ENCODE data around the gene AUTS2. TPM values are rescaled to one million over a fixed set of nuclear protein-coding genes. Genes with fewer than 3 reads are reported as not detected.

The AUTS2 gene
- total RNA-seq, 1 donor from 2014 or later, result 2.1 TPM

GRCh38 chr7:70670288-70670687, 1072.0 kb downstream of the AUTS2 start:
- Mint-ChIP-seq H3K9me3 (peaks cover 4% of the 10 kb centered on the region), H3K27ac (no peak overlapping the region), H3K27me3 (peaks cover 7% of the 10 kb centered on the region), H3K4me1 (no peaks in the 10 kb centered on the region), H3K4me3 (no peak overlapping the region), H3K36me3 (ENCODE audit: low read depth) (no peaks in the 10 kb centered on the region)
- intact Hi-C loops (cut with micrococcal nuclease), result no loop called here
- DNase-seq, result no peak

DNA sequence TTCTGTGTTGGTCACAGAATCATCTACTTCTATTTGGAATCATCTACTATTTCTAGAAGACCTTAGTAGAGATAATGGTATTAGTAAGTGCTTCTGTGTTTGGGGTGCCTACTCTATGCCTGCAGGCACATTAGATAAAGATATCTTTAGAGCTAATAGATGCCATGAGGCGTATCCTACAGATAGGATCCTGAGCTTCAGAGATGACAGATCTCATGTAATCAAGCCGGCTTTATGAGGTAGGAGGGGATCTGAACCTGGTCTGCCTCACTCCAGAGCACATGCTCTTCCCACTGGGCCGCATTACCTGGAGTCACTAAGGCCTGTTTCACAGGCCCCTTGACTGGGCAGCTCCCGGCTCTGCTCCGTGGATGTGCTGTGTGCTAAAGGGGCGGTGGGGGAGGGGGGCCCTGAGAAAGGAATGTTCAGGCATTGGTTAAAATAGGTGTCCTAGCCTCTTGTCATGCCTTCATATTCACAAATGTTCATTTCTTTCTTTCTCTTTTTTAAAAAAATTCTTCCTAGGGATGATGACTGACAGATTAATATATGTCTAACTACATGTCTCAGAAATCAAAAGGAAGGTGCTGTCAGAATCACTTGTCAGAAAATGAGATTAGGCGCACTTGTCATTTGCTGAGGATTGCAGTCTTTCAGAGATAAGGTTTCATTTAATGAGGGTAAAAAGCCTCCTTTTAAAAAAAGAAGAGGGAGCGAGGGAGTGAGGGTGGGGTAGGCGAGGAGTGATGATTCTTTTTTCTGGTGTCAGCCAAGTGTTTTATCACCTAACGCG, 1075.7 kb downstream of the AUTS2 start:
- peaks cover 4% of the 10 kb centered on the region for H3K4me1 Mint-ChIP-seq
- no peak overlapping the region for H3K4me3 Mint-ChIP-seq
- peaks cover 4% of the 10 kb centered on the region for H3K9me3 Mint-ChIP-seq
- H3K27ac Mint-ChIP-seq, result no peak overlapping the region
- DNase-seq, result no peak
- peaks cover 11% of the 10 kb centered on the region for H3K27me3 Mint-ChIP-seq
- intact Hi-C loops (cut with micrococcal nuclease), result no loop called here
- H3K36me3 Mint-ChIP-seq (ENCODE audit: low read depth), result no peaks in the 10 kb centered on the region

GRCh38 chr7:70674571-70675010, 1076.3 kb downstream of the AUTS2 start:
- Mint-ChIP-seq H3K4me1 (peaks cover 7% of the 10 kb centered on the region), H3K9me3 (peaks cover 4% of the 10 kb centered on the region), H3K27me3 (peaks cover 11% of the 10 kb centered on the region), H3K4me3 (no peak overlapping the region), H3K36me3 (ENCODE audit: low read depth) (no peaks in the 10 kb centered on the region), H3K27ac (no peak overlapping the region)
- no peak for DNase-seq
- intact Hi-C loops (cut with micrococcal nuclease), result no loop called here

DNA sequence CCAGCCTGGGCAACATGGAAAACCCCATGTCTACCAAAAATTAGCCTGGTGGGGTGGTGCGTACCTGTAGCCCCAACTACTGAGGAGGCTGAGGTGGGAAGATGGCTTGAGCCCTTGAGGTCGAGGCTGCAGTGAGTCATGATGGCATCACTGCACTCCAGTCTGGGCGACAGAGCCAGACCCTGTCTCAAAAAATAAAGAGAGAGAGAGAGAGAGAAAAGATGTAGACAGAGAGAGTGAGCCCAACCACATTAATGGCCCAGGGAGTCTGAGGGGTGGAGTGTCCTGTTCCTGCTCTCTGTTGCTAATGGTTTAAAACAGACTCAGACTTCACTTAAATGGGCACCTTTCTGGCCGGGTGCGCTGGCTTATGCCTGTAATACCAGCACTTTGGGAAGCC, 1078.0 kb downstream of the AUTS2 start:
- H3K27me3 Mint-ChIP-seq, result peaks cover 8% of the 10 kb centered on the region
- H3K4me3 Mint-ChIP-seq, result no peak overlapping the region
- H3K4me1 Mint-ChIP-seq, result peaks cover 15% of the 10 kb centered on the region
- H3K36me3 Mint-ChIP-seq (ENCODE audit: low read depth), result no peaks in the 10 kb centered on the region
- DNase-seq, result no peak
- H3K27ac Mint-ChIP-seq, result no peak overlapping the region
- intact Hi-C loops (cut with micrococcal nuclease), result no loop called here
- H3K9me3 Mint-ChIP-seq, result peaks cover 4% of the 10 kb centered on the region

GRCh38 chr7:70678621-70679251, 1080.5 kb downstream of the AUTS2 start:
- Mint-ChIP-seq H3K4me3 (no peak overlapping the region), H3K4me1 (peaks cover 20% of the 10 kb centered on the region), H3K27ac (no peak overlapping the region)

DNA sequence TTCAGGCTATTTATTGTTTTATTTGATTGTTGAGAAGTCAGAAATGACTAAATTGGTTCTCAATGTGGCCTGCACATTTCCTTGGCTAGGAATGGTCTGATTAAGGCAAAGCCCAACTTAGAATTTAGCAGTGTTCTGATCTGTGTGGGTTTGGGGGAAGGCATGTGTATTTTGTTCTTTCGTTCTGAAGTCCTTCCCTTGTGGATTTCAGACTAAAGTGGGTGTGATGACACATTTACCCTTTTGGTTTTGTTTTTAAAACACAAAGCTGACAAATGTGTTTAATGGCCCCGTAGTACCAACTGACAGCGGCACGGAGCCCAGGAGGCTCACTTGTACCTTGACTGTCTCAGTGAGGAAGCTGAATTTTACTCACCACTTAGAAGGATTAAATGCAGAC, 1081.4 kb downstream of the AUTS2 start:
- peaks cover 15% of the 10 kb centered on the region for H3K27me3 Mint-ChIP-seq
- H3K9me3 Mint-ChIP-seq, result peaks cover 5% of the 10 kb centered on the region
- intact Hi-C loops (cut with micrococcal nuclease), result loop anchor here (1.0 kb wide), 1 partner anchor 31 kb away; no protein-coding TSS in a partner anchor
- no peaks in the 10 kb centered on the region for H3K36me3 Mint-ChIP-seq (ENCODE audit: low read depth)
- peak overlapping the region; percentile 13 for H3K4me3 Mint-ChIP-seq
- no peak for DNase-seq
- H3K4me1 Mint-ChIP-seq, result peaks cover 20% of the 10 kb centered on the region
- H3K27ac Mint-ChIP-seq, result peak overlapping the region; percentile 61

More at GRCh38 chr7:70678621-70679251, 1080.5 kb downstream of the AUTS2 start:
- Mint-ChIP-seq H3K27me3 (peaks cover 12% of the 10 kb centered on the region), H3K36me3 (ENCODE audit: low read depth) (no peaks in the 10 kb centered on the region), H3K9me3 (no peaks in the 10 kb centered on the region)
- DNase-seq, result no peak
- intact Hi-C loops (cut with micrococcal nuclease), result loop anchor here (1.0 kb wide), 1 partner anchor 30 kb away; no protein-coding TSS in a partner anchor

DNA sequence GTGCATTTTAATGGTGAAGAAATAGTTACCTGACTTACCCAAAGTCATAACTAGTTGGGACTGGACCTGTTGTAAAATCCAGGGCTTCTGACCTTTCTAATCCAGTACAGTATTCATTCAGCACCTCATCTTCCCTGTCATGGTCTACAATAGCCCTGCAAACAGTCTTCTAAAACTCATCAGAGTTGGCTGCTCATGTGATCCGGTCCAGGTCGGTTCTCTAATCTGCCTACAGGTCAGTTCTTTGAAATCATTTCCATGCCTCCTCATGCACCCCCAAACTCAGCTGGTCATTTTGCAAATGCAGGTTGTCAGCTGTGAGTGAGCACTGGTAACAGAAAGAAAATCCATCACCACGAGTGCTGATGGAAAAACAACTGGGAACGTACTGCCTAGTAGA, 1082.0 kb downstream of the AUTS2 start:
- Mint-ChIP-seq H3K4me1 (peaks cover 20% of the 10 kb centered on the region), H3K27ac (no peak overlapping the region), H3K9me3 (peaks cover 7% of the 10 kb centered on the region), H3K27me3 (peaks cover 15% of the 10 kb centered on the region), H3K4me3 (no peak overlapping the region), H3K36me3 (ENCODE audit: low read depth) (no peaks in the 10 kb centered on the region)
- DNase-seq, result no peak
- intact Hi-C loops (cut with micrococcal nuclease), result no loop called here

DNA sequence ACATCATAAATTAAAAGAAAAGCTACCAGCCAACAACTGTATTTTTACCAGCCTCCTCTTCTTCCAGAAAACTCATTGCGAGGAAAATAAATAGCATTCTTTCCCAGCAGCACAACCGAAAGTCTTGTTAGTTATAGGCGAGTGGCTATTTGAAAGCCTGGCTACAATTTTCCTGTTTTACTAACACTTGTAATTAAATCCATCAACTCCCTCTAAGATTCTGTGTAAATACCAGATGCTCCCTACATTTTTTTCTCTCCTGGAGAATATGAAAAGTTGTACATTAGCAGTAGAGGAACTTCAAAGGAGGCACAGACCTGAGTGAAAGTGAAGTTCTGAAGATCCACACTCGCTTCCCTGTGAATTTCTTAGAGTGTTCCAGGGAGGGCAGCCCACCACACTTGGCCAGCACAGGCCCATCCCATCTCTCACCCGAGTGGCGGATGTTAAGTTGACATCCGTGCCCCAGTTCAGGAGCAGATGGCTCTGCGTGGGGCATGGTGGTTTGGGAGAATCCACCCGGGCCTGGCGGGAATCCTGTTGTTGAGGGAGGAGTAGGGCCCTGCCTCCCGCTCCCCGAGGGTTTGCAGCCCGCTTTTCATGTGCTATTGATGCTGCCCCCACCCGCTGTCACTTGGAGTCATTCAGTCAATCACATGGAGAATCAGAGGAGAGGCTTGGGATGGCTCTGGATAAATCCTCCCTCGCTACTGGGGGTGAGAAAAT, 1082.6 kb downstream of the AUTS2 start:
- Mint-ChIP-seq H3K36me3 (ENCODE audit: low read depth) (no peaks in the 10 kb centered on the region), H3K27ac (no peak overlapping the region), H3K27me3 (peaks cover 15% of the 10 kb centered on the region), H3K9me3 (peaks cover 7% of the 10 kb centered on the region), H3K4me3 (no peak overlapping the region), H3K4me1 (peaks cover 20% of the 10 kb centered on the region)
- no peak for DNase-seq
- intact Hi-C loops (cut with micrococcal nuclease), result no loop called here

GRCh38 chr7:70681469-70682350, 1083.4 kb downstream of the AUTS2 start:
- peaks cover 17% of the 10 kb centered on the region for H3K27me3 Mint-ChIP-seq
- peak; percentile 69 for DNase-seq
- intact Hi-C loops (cut with micrococcal nuclease), result no loop called here
- H3K4me3 Mint-ChIP-seq, result no peak overlapping the region
- H3K4me1 Mint-ChIP-seq, result peaks cover 20% of the 10 kb centered on the region
- H3K36me3 Mint-ChIP-seq (ENCODE audit: low read depth), result no peaks in the 10 kb centered on the region
- no peak overlapping the region for H3K27ac Mint-ChIP-seq
- peaks cover 7% of the 10 kb centered on the region for H3K9me3 Mint-ChIP-seq

GRCh38 chr7:70684173-70684572, 1085.9 kb downstream of the AUTS2 start:
- H3K4me3 Mint-ChIP-seq, result no peak overlapping the region
- intact Hi-C loops (cut with micrococcal nuclease), result no loop called here
- no peak for DNase-seq
- H3K27ac Mint-ChIP-seq, result no peak overlapping the region
- H3K4me1 Mint-ChIP-seq, result peaks cover 15% of the 10 kb centered on the region
- no peaks in the 10 kb centered on the region for H3K36me3 Mint-ChIP-seq (ENCODE audit: low read depth)
- peaks cover 7% of the 10 kb centered on the region for H3K9me3 Mint-ChIP-seq
- H3K27me3 Mint-ChIP-seq, result peaks cover 20% of the 10 kb centered on the region

- no peak for DNase-seq
- Mint-ChIP-seq H3K27me3 (peaks cover 52% of the 10 kb centered on the region), H3K27ac (no peak overlapping the region), H3K4me1 (peaks cover 4% of the 10 kb centered on the region), H3K4me3 (peak overlapping the region; percentile 55), H3K36me3 (ENCODE audit: low read depth) (peaks cover 2% of the 10 kb centered on the region), H3K9me3 (no peaks in the 10 kb centered on the region)
- intact Hi-C loops (cut with micrococcal nuclease), result loop anchor here (10.0 kb wide), 2 partner anchors 99 to 239 kb away; no protein-coding TSS in a partner anchor
Observed at GRCh38 chr7:70693321-70693685, 1095.0 kb downstream of the AUTS2 start.

DNA sequence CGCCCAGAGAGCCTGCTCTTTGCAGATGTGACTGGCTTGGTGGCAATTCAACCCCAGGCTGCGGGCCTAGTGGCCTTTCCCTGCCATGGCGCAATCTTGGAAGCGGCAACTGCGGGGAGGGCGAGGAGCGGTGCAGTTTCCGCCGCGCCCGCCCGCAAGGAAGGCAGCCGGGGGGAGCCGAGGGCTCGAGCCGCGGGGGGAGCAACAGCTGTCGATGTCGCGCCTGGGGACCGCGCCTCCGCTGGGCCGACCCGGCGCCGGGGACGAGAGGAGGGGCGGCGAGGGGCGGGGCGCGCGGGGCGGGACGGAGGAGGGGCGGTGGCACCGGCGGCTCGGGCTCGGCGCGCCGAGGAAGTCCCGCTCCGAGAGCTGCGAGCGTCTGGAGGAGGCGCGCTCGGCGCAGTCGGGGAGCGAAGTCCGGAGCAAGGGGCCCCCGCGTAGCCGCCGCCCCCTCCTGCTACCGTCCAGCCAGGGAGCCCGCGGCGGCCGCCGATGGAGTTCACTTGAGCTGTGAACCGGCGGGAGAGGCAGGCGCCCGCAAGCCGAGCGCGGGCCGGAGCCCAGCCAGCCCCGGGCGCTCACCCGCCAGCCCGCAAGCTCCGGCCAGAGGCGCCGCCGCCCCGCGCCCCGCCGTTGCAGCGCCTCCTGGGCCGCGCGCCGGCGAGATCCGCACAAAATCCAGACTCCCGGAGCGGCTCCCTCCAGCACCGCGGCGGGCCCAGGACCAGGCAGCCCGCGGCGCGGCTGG, 1095.6 kb downstream of the AUTS2 start:
- H3K36me3 Mint-ChIP-seq (ENCODE audit: low read depth), result peaks cover 2% of the 10 kb centered on the region

More for the DNA sequence above, 1095.6 kb downstream of the AUTS2 start:
- peak; percentile 73 for DNase-seq
- intact Hi-C loops (cut with micrococcal nuclease), result loop anchor here (10.0 kb wide), 2 partner anchors 99 to 239 kb away; no protein-coding TSS in a partner anchor
- no peaks in the 10 kb centered on the region for H3K9me3 Mint-ChIP-seq
- no peak overlapping the region for H3K27ac Mint-ChIP-seq
- H3K4me1 Mint-ChIP-seq, result peaks cover 4% of the 10 kb centered on the region
- H3K27me3 Mint-ChIP-seq, result peaks cover 53% of the 10 kb centered on the region
- H3K4me3 Mint-ChIP-seq, result peak overlapping the region; percentile 55

All from activated CD4-positive, alpha-beta T cell treated with anti-CD3 and anti-CD28 coated beads, Interleukin-2, amount 10 ng/mL, durations not matched to agents 24 days and 14 days (primary cell).